Activated CD4-positive, alpha-beta T cell treated with anti-CD3 and anti-CD28 coated beads for 48 hours (primary cell): Measurements from ENCODE around the gene TLNRD1.

ENCODE experiments used
- DNase-seq: peaks from one replicate; pipeline ENCODE4 v3.0.0-alpha.2; 2020

The TLNRD1 gene

GRCh38 chr15:81002331-81003096, 1.8 kb downstream of the TLNRD1 start:
- DNase-seq: peak; percentile 13

GRCh38 chr15:81003097-81003350, 2.3 kb downstream of the TLNRD1 start:
- DNase-seq: no peak

DNA sequence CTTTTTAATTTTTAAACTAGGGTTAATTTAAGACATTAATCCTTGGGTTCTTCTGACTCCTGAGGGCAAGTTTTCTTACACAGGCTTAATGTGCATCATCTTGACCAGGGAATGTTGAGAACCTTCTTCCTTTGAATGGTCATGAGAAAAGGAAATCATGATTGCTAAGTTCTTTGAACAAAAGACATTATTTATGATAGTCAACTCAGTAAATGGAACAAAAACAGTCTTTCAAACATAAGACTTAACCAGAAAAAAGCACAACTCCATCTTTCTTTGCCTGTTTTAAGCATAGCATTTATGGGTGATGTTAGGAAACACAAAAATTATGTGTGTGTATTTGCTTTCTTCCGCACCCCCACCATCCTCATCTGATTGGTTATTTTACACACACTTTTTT, 5.4 kb downstream of the TLNRD1 start:
- no peak for DNase-seq

DNA sequence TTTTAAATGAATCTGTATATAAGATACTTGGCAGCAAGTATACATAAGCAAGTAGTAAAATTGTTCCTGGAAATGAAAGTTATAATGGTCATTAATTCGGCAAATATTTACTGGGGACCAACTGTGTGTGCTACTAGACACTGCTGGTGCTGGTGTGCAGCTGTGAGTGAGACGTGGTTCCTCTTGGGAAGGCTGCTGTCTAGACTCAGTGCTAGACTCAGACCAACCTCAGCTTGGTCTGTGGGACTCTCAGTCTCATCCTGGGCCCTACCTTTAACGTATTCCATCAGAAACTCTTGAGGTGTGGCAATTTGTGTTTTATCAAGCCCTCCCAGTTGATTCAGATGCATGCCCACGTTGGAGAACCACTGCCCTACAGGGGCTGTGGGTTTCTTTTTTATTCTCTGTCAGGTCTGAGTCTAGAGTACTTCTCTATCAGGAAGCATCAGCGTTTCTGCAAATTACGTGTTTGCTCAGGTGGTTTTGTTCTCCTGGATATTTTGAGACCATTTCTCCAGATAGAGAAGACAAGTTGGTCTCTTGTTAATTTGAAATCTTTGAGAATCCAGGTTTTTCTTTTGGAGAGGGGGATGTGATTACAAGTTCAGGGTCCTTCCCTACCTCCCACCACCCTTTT, 6.8 kb downstream of the TLNRD1 start:
- no peak for DNase-seq

DNA sequence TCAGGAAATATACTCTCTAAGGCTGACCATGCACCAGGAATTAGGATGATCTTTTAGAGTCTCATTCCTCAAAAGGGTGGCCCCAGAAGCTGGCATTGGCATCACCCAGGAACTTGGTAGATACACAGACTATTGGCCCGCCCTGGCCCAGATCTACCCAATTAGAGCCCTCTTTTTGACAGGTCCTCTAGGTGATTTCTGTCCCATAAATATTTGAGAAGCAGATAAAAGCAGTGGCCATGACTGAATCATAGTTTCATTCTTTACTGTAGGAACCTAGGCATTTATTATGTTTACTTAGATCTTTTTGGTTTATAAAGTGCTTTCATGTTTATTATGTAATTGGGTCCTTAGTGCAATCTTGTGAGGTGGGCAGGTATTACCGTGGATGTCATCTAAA, 7.6 kb downstream of the TLNRD1 start:
- no peak for DNase-seq

- no peak for DNase-seq
Observed at GRCh38 chr15:81010086-81010485, 9.4 kb downstream of the TLNRD1 start.

GRCh38 chr15:81011593-81011992, 10.9 kb downstream of the TLNRD1 start:
- DNase-seq: no peak

DNA sequence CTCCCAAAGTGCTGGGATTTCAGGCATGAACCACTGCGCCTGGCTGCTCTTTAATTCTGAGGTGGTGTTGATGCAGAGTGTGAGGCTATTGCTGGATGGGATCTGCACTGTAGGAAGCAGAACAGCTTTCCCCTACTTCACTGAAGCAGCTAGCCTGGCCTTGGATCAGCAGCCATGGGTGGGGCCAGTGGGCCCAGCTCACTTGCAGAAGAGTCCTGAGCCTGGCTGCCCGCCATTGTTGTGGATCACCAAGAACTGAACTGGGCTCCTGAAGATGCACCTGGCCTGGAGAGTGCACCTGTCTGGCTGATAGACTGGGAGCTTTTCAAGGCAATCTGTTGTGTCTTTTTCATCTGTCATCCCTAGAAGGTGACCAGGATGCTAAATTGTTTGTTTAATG, 11.9 kb downstream of the TLNRD1 start:
- no peak for DNase-seq

- DNase-seq: no peak
Observed at GRCh38 chr15:81013396-81013929, 12.7 kb downstream of the TLNRD1 start.

DNA sequence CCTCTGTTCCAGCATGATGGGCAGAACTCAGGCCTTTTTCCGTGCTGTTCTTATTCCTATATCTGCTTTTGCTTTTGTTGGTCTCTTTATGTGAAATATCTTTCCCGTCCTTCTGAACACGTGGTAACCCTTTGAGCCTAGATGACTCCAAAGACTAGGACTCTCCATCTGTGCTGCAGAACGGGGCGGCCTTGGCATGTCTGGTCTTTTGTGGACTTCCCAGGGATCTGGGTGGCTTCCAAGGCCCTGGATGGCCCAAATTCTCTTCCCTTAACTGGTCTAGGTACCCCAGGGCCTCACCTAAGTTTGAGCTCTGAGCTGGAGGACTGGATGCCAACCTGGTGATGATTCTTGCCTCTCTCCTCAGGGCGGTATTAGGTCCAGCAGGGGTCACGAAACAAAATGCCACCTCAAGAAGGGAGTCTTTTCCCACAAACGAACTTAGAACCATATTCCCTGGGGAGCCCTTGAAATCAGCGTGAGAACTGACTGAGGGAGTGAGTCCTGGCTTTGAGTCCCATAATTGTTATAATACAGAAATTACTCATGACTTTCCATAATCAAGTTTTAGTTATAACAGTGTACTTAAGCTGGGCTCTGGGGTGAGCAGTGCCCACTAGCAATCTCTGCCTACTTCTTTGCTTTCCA, 13.8 kb downstream of the TLNRD1 start:
- DNase-seq: no peak

- no peak for DNase-seq
Observed at GRCh38 chr15:81015621-81016488, 15.1 kb downstream of the TLNRD1 start.

- DNase-seq: no peak
Observed at GRCh38 chr15:81016489-81017068, 15.9 kb downstream of the TLNRD1 start.

- DNase-seq: no peak
Observed at GRCh38 chr15:81018197-81018596, 17.5 kb downstream of the TLNRD1 start.

DNA sequence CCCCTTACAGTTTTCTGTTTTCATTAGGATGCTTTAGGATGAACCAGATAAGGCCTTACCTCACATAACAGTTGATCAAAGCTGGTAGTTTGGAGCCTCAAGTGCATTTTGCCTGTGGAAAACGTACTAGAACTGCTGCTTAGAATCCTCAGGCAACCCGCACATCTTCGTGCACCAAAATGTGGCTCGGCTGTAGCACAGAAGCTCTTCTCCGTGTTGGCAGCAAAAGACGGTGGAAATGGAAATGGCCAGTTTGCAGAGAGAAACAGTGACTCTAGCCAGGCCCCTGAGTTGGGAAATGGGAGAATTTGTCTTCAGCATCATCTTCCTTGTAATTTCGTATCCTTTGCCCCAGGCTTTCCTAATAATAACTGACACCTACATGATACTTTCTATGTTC, 20.6 kb downstream of the TLNRD1 start:
- DNase-seq: no peak

- DNase-seq: peak; percentile 41
Observed at GRCh38 chr15:81023483-81024264, 23.0 kb downstream of the TLNRD1 start.

DNA sequence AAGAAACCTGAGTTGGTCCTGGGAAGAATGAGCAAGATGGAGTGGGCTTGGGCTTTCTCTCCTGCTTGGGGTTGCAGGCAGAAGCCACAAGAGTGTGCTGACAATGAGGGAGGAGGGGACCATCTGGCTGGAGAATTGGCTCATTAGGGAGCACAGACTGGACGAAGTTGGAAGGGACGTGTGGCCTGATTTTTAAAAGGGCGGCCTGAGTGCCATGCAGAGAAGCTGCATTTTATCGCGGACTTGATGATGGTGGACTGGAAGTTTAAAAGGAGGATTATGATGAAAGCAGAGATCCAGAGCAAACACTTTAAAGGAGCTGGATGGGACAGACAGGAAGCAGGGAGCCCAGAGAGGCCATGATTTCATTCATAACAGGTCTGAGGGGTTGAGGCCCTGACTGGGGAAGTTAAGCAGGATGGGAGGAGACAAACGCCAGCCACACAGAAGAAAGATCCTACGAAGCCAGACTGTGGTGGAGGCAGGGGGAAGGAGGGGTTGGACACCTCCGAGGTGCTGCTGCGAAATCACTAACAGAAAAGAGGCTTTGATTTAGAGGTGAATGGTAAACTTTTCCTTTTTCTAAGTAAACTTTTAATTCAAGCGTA, 23.6 kb downstream of the TLNRD1 start:
- no peak for DNase-seq

- no peak for DNase-seq
Observed at GRCh38 chr15:81024936-81025335, 24.2 kb downstream of the TLNRD1 start.

GRCh38 chr15:81025721-81026370, 25.1 kb downstream of the TLNRD1 start:
- DNase-seq: no peak

DNA sequence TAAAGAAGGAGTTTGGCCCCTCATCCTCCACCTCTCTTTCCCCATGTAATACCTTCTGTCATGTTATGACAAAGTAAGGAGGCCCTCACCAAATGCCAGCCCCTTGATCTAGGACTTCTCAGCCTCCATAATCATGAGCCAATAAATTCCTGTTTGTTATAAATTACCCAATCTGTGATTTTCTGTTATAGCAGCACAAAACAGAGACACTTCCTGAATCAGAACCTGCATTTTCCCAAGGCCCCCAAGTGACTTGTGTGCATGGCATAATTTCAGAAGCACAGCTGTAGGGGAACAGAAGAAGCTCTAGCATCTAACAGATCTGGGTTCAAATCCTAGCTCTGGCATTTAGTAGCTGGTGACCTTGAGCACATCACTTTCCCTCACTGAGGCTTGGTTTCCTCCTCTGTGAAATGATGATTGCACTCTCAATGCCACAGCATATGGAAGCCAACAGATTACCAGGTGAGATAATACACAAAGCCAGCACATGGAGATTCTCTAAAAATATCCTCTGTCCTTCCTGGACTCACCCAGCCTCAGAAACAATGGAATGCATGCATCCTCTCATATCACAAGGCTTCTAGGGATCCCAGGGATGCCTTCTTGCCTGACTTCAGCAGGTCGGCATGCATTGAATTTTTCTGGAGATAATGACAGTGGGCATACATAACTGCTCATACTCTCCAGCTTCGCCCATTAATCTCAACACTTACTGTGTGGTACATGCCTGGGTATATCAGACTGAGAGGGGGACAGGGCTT, 26.3 kb downstream of the TLNRD1 start:
- no peak for DNase-seq
